Sigmoid colon (tissue), 4 donors: ENCODE measurements around the gene CYGB.

Source experiments
- POLR2A ChIP-seq, 2 donors: fragments of 450-650 bp; IDR thresholded peaks; one replicate each; pipeline ENCODE4 v1.6.1; 2016; ENCODE audit warnings: antibody characterized with exemption in 2 of 2, mild to moderate bottlenecking in 2 of 2, moderate library complexity in 2 of 2
- POLR2AphosphoS5 ChIP-seq, 4 donors: sonication (generic); formaldehyde crosslinking; IDR thresholded peaks; one replicate each; pipeline ENCODE4 v1.6.1; 2017; ENCODE audit warnings: antibody characterized with exemption in 4 of 4
- TF ChIP-seq, protein P1 (sequence below), 4 experiments: fragments of 450-650 bp in 3 of 4; fragments of 200-600 bp in 1 of 4; IDR thresholded peaks; one replicate each; pipeline ENCODE4 v1.5.1; 2016 to 2019; ENCODE audit warnings: antibody characterized with exemption in 4 of 4, mild to moderate bottlenecking in 3 of 4, moderate library complexity in 2 of 4

DNA sequence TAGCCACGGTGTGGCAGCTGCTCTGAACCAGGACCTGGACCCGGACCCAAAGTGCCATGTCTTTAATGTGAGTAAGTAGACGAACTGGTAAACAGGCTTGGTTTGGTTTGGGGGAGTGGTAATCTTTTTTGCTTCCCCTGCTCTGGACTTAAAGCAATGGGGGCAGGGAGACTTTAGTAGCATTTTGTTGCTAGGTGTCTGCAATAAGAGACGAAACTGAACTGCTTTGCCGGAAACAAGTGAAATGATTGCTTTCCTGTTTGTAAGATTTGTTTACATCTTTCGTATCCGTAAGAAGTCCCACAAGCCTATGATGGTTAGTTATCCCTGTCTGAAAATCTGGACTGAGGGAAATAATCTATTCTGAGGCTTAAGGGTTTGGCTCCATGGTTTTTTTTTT is 23.8 kb upstream of the CYGB start:
- TF ChIP-seq, protein P1, sequence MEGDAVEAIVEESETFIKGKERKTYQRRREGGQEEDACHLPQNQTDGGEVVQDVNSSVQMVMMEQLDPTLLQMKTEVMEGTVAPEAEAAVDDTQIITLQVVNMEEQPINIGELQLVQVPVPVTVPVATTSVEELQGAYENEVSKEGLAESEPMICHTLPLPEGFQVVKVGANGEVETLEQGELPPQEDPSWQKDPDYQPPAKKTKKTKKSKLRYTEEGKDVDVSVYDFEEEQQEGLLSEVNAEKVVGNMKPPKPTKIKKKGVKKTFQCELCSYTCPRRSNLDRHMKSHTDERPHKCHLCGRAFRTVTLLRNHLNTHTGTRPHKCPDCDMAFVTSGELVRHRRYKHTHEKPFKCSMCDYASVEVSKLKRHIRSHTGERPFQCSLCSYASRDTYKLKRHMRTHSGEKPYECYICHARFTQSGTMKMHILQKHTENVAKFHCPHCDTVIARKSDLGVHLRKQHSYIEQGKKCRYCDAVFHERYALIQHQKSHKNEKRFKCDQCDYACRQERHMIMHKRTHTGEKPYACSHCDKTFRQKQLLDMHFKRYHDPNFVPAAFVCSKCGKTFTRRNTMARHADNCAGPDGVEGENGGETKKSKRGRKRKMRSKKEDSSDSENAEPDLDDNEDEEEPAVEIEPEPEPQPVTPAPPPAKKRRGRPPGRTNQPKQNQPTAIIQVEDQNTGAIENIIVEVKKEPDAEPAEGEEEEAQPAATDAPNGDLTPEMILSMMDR (IDR thresholded peaks at IDR 0.05), result no peak
- TF ChIP-seq POLR2A (IDR thresholded peaks at IDR 0.05) (no peak), POLR2AphosphoS5 (IDR thresholded peaks at IDR 0.05) (no peak)
